GM12801 (cell line): ENCODE measurements around the gene ACTN1.

Experiments used
- TF ChIP-seq, protein P1 (sequence below): IDR thresholded peaks from one replicate; pipeline ENCODE4 v1.5.1; 2011; ENCODE audit warnings: control low read depth; ENCODE audit not compliant: insufficient read length; ENCODE audit errors: extremely low read depth

Gene ACTN1

DNA sequence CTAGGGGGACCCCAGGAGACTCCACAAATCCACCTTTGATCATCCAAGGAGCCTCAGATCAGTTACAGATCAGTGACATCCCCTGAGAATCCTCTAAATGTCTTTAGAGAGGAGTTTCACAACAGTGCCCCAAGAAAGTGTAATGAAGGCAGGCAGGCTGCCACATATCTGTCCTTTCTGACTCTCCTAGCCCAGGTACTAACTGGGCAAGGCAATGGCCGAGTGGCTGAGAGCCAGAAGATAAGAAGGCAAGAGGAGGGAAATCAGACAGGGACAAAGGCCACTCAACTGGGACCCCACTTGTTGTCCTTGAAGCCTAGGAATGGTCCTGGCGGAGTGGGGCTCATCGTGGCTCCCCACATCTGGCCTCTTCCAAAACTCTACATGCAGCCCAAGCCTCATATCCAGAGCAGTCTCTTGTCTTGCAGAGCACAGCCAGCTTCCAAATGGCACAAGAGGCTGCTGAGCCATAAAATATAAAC lies 11.6 kb downstream of the ACTN1 start:
- TF ChIP-seq, protein P1, sequence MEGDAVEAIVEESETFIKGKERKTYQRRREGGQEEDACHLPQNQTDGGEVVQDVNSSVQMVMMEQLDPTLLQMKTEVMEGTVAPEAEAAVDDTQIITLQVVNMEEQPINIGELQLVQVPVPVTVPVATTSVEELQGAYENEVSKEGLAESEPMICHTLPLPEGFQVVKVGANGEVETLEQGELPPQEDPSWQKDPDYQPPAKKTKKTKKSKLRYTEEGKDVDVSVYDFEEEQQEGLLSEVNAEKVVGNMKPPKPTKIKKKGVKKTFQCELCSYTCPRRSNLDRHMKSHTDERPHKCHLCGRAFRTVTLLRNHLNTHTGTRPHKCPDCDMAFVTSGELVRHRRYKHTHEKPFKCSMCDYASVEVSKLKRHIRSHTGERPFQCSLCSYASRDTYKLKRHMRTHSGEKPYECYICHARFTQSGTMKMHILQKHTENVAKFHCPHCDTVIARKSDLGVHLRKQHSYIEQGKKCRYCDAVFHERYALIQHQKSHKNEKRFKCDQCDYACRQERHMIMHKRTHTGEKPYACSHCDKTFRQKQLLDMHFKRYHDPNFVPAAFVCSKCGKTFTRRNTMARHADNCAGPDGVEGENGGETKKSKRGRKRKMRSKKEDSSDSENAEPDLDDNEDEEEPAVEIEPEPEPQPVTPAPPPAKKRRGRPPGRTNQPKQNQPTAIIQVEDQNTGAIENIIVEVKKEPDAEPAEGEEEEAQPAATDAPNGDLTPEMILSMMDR = no peak

DNA sequence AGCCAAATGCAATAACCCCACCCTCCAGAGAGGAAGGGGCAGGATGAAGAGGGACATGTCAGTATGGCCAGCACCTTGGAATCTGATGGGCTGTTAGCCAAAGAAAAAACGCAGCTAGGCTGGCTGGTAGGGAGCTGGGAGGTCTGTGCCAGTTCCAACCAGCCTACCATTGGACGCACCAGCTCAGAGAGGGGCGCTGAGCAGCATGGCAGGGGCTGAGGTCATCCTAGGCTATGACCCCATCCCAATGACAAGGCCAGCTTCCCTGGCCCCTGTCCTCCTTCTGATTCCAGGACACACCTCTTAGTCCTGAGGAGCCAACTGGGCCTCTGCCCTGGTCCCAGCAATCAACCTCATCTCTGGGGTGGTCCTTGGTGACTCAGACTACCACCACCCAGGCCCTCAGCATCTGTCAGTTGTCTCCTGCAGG lies 12.2 kb downstream of the ACTN1 start:
- TF ChIP-seq, protein P1 = no peak

DNA sequence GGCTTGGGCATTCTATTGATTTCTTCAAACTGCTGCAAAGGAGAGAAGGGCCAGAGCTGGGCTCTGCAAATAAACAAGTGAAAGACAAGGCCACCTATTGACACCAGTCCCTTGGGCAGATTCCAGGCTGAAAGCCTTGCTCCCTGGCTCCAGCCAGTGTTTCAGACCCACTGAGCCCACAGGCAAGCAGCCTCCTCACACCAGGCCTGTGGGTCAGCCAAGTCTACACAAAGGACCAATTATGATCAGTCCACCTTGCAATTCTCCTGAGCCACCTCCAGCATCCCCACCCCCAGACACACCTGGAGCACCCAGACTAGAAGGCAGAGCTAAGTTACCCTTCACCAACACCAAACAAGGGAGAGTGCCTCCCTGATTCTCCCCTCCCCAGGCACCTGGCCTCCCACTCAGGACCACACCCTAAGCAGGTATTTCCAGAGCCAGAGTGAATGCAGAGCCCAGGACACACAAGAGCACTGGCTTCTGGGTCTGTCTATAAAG lies 13.8 kb downstream of the ACTN1 start:
- TF ChIP-seq, protein P1 = no peak

DNA sequence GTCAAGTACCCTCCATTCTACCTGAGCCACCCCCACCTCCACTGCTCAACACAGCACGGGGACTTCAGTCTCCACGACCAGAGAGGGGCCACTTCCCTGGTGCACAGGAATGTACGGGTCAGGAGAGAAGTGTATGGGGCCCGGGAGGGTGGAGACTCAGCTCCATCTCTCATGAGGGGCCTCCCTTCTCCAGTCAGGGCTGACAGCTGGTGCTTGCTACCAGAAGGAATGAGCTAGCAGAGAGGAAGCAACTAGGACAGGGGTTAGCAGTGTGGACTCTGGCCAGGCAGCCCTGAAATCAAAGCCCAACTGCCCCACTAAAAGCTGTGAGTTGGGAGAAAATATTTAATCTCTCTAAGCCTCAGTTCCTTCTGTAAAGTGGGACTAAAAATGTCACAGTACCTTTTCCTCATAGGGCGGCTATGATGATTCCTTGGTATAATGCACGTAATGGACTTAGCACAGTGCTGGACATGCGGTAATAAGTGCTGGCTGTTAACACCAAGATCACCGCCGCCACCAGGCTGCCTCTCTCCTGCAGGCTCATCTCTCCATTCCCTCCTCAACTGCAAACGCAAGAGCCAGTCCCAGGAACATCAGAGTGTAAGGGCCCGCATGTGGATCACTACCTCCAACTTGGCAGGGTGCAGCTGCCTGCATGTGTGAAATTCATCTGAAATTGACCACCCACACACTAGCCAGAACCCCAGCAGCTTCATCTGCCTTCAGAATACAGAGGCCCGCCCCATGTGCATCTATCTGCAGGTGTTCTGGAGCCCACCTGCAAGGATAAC lies 14.6 kb downstream of the ACTN1 start:
- TF ChIP-seq, protein P1 = no peak

DNA sequence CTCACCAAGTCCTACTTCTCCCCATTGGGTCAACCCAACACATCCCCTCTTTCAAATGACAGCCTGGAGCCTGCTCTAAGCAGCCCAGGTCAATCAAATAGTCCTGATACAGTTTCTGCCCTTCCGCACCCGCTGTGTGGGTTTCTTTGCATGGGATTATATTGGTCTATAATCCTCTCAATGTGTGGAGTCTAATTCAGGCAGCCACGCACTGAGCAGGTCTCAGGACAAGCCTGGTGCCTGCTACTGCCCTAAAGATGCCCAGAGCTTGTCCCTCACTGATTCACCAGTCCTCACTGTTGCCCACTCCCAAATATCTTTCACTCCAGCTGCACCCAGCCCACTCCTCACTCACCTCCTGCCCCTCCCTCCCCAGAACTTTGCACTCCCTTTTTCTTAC lies 16.4 kb downstream of the ACTN1 start:
- TF ChIP-seq, protein P1 = no peak

DNA sequence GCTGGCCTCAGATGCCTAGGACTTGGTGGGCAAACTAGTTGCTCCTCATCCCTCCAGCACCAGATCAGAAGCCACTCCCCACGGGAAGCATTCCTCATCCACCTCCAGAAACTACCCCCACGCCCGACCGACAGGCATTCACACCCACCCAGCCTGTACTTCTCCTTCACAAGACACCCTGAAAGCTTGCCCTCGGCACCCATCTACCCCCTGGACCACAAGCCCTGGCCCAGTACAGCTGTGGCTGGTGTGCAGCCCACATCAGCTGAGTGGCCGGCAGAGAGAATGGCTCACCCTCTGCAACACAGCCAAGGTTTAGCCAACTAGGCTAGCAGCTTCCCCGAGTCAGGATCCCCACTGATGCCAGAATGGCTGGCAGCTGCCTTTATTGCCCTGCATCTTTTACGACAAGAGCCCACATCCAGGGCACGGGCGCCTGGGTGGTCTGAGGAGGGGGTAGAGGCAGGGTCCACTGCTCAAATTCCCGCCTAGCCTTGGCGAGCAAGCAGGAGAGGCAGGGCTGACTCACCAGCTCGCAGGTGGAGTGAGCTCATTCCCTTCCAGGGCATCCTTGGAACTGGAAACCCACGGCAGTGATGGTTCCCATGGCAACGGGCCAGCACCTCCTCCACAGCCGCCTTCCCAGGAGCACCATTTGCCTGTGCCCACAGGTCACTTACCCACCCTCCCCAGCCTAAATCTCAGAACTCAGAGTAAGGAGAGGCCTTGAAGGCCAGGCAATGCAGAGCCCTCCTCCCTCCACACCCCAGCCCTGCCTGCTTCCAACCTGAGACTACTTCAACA lies 17.1 kb downstream of the ACTN1 start:
- TF ChIP-seq, protein P1 = no peak

DNA sequence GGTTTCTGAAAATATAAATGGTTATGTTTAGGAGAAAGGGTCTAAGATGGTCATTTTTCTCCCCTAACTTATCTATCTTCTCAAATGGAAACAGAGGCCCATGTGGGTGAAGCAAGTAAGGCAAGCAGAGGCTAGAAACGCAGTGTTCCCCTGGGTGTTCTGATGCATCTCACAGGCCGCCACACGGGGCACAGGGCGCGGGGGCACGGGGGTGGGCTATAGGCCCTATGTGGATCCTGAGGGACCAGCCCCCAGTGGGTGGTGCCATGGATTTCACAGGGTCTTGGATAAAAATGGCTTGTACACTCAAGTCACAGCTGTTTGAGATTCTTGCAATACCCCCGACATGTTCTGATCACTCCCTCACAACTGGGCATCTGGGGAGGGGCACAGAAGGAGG lies 17.7 kb downstream of the ACTN1 start:
- TF ChIP-seq, protein P1 = no peak
